GM12891 (cell line): ENCODE results near the gene TMEM59.

Experiments used
- POLR2A ChIP-seq: IDR thresholded peaks from 2 replicates; pipeline ENCODE4 v1.6.1; 2011; ENCODE audit warnings: low read depth, low read length, control low read depth
- POLR2AphosphoS5 ChIP-seq: IDR thresholded peaks from 2 replicates; pipeline ENCODE4 v1.6.1; 2011; ENCODE audit warnings: low read depth, low read length, control low read depth

DNA sequence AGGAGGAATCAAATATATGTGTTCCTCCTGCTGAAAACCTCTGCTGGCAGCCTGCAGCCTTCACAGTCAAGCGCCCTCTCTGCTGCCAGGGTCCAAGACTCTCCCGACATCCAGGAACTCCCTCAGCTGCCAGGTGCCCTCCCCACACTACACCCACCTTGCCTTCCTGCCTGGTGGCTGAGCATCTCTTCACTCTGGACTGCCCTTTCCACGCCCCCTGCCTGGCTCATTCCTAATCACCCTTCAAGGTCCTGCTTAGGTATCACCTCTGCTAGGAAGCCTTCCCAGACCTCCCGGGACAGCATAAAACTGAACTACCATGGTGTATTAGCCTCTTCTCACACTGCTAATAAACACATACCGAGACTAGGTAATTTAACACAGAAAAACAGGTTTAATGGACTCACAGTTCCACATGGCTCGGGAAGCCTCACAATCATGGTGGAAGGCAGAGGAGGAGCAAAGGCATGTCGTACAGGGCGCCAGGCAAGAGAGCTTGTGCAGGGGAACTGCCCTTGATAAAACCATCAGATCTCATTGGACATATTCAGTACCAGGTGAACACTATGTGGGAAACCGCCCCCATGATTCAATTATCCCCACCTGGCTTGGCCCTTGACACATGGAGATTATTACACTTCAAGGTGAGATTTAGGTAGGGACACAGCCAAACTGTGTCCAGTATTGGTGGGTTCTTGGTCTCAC is 50.3 kb downstream of the TMEM59 start:
- no peak for TF ChIP-seq POLR2AphosphoS5
- no peak for TF ChIP-seq POLR2A
